ENCODE data around the gene RPL23. TPM values are rescaled to one million over a fixed set of nuclear protein-coding genes. Genes with fewer than 3 reads are reported as not detected.
A peak's percentile ranks its signal among the peaks of the same experiment; 100 is the strongest.

The RPL23 gene
- polyA plus RNA-seq, 1 donor from 2014 or later, result 1,333 TPM

- no peaks in the 10 kb centered on the region for H4K20me1 ChIP-seq (ENCODE audit: insufficient read depth)
- no peak overlapping the region for H3K9ac ChIP-seq (ENCODE audit: low read length)
- no peaks in the 10 kb centered on the region for H3K36me3 ChIP-seq (ENCODE audit: insufficient read depth, low read length)
- H3K27ac ChIP-seq (ENCODE audit: low read length), result no peak overlapping the region
- H3F3A ChIP-seq (ENCODE audit: insufficient read depth, low read length, poor library complexity, severe bottlenecking), result no peaks in the 10 kb centered on the region
- no peaks in the 10 kb centered on the region for H3K27me3 ChIP-seq (ENCODE audit: insufficient read depth, low read depth, low read length)
- no peak for TF ChIP-seq RAD21 (conservative IDR thresholded peaks at IDR 0.05)
- TF ChIP-seq EZH2 (IDR thresholded peaks at IDR 0.05; ENCODE audit: borderline replicate concordance, insufficient read depth, low read length, poor library complexity, severe bottlenecking), result no peak
- peak; percentile 17 for TF ChIP-seq CTCF (IDR thresholded peaks at IDR 0.05; ENCODE audit: poor library complexity, severe bottlenecking)
- TF ChIP-seq POLR2AphosphoS5 (IDR thresholded peaks at IDR 0.05), result no peak
- TF ChIP-seq EP300 (conservative IDR thresholded peaks at IDR 0.05; ENCODE audit: poor library complexity, severe bottlenecking), result no peak
- H3K4me2 ChIP-seq (ENCODE audit: low read length), result no peak overlapping the region
- no peaks in the 10 kb centered on the region for H3K79me2 ChIP-seq (replicated peaks; ENCODE audit: insufficient read depth, low read length)
- H2AFZ ChIP-seq (ENCODE audit: low read depth, low read length), result no peak overlapping the region
- H3K9me2 ChIP-seq (ENCODE audit: insufficient read depth, low read length), result no peaks in the 10 kb centered on the region
- H3K4me3 ChIP-seq (ENCODE audit: low read length), result no peak overlapping the region
- H3K9me3 ChIP-seq (ENCODE audit: low read length), result no peaks in the 10 kb centered on the region
These were observed 37.8 kb downstream of the RPL23 start for GRCh38 chr17:38815576-38816193.

GRCh38 chr17:38809828-38810227, 43.7 kb downstream of the RPL23 start:
- no peaks in the 10 kb centered on the region for H3K9me3 ChIP-seq (ENCODE audit: low read length)
- H3K4me3 ChIP-seq (ENCODE audit: low read length), result no peak overlapping the region
- no peaks in the 10 kb centered on the region for H3K79me2 ChIP-seq (replicated peaks; ENCODE audit: insufficient read depth, low read length)
- no peaks in the 10 kb centered on the region for H3K36me3 ChIP-seq (ENCODE audit: insufficient read depth, low read length)
- no peak overlapping the region for H3K9ac ChIP-seq (ENCODE audit: low read length)
- TF ChIP-seq RAD21 (conservative IDR thresholded peaks at IDR 0.05) (no peak), POLR2AphosphoS5 (IDR thresholded peaks at IDR 0.05) (no peak), EZH2 (IDR thresholded peaks at IDR 0.05; ENCODE audit: borderline replicate concordance, insufficient read depth, low read length, poor library complexity, severe bottlenecking) (no peak), CTCF (IDR thresholded peaks at IDR 0.05; ENCODE audit: poor library complexity, severe bottlenecking) (no peak), MXI1 (conservative IDR thresholded peaks at IDR 0.05; ENCODE audit: poor library complexity, severe bottlenecking) (no peak), REST (IDR thresholded peaks at IDR 0.05; ENCODE audit: borderline replicate concordance) (no peak), EP300 (conservative IDR thresholded peaks at IDR 0.05; ENCODE audit: poor library complexity, severe bottlenecking) (no peak), SMC3 (conservative IDR thresholded peaks at IDR 0.05; ENCODE audit: poor library complexity) (no peak), TAF1 (IDR thresholded peaks at IDR 0.05; ENCODE audit: low read depth) (no peak)
- H4K20me1 ChIP-seq (ENCODE audit: insufficient read depth), result no peaks in the 10 kb centered on the region
- H3F3A ChIP-seq (ENCODE audit: insufficient read depth, low read length, poor library complexity, severe bottlenecking), result no peaks in the 10 kb centered on the region
- H2AFZ ChIP-seq (ENCODE audit: low read depth, low read length), result no peak overlapping the region
- no peaks in the 10 kb centered on the region for H3K27me3 ChIP-seq (ENCODE audit: insufficient read depth, low read depth, low read length)
- H3K27ac ChIP-seq (ENCODE audit: low read length), result no peak overlapping the region
- no peaks in the 10 kb centered on the region for H3K9me2 ChIP-seq (ENCODE audit: insufficient read depth, low read length)
- no peak overlapping the region for H3K4me2 ChIP-seq (ENCODE audit: low read length)

All from neural cell (in vitro differentiated cells).